ENCODE measurements around the gene CIAO2A. TPM values are rescaled to one million over a fixed set of nuclear protein-coding genes. Genes with fewer than 3 reads are reported as not detected.
A peak's percentile ranks its signal among the peaks of the same experiment; 100 is the strongest.

Gene CIAO2A
- total and polyA plus RNA-seq, 2 experiments from 2014 or later: 228 to 256 TPM

DNA sequence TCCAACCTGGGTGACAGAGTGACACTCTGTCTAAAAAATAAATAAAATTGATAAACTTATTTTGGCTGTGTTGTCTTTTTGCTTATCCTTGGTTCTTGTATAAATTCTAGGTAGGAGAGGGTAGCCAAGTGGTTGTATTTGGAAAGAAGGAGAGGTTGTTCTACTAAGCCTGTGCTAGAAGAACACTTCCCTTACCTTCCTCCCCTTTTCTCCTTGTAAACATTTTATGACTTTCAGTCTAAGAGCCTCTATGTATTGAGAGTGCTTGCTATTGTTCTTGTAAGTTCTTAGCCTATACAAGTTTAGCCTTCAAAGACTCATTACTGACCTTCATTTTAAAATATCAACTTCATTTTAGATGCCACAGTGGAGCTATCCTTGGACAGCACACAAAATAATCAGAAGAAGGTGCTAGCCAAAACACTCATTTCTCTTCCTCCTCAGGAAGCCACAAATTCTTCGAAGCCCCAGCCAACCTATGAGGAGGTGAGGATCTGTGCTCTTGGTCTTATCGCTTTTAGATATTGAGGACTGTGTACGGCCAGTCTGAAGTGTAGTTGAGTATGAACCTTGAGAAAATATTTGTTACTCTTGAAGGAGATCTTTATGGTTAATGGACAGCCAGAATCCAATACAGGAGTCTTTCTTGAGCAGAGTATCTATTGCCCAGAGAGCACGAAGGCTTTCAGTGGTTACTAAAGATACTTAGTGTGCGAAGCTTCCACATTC lies 24.3 kb upstream of the CIAO2A start:
- Histone ChIP-seq H2AFZ (no peak overlapping the region), H3K9me3 (ENCODE audit: low read depth) (no peaks in the 10 kb centered on the region), H4K20me1 (ENCODE audit: insufficient read depth, poor library complexity, severe bottlenecking) (no peaks in the 10 kb centered on the region), H3K4me3 (no peak overlapping the region), H3K4me1 (ENCODE audit: insufficient read depth) (peaks cover 6% of the 10 kb centered on the region), H3K27ac (peak overlapping the region; percentile 51), H3K27me3 (no peaks in the 10 kb centered on the region), H3K9me2 (replicated peaks; ENCODE audit: insufficient read depth) (no peaks in the 10 kb centered on the region), H3K4me2 (peak overlapping the region; percentile 28), H3K79me2 (peaks cover 45% of the 10 kb centered on the region), H3K36me3 (replicated peaks; ENCODE audit: insufficient read depth, low read depth) (no peaks in the 10 kb centered on the region)
- DNase-seq (ENCODE audit: low spot score): no peak
- WGBS (ENCODE audit: low lambda C conversion rate, missing lambda C conversion rate): 77% methylated on average over 5 of the region's 5 CpGs
- TF ChIP-seq CTCF (IDR thresholded peaks at IDR 0.05; ENCODE audit: poor library complexity) (no peak), EZH2phosphoT487 (IDR thresholded peaks at IDR 0.05; ENCODE audit: low read depth, severe bottlenecking, unreplicated experiment) (no peak), EZH2 (IDR thresholded peaks at IDR 0.05; ENCODE audit: borderline replicate concordance) (no peak)

DNA sequence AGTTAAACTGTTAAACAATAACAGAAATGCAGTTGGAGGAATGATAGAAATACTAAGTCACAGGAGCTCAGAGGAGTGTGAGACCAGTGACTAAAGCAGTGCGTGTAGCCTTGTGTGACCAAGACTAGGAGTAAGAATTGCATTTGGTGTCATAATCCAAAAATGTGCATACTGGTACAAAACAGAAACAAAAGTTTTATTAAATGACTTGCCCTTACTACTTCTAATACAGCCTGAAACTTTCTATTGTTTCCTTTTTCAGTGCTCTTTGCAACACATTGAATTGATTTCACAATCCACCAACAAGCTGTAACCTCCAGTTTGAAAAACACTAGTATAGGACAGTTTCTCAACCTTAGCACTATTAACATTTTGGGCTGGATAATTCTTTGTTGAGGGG lies 19.3 kb upstream of the CIAO2A start:
- H3K9me2 ChIP-seq (replicated peaks; ENCODE audit: insufficient read depth): no peaks in the 10 kb centered on the region
- no peaks in the 10 kb centered on the region for H3K9me3 ChIP-seq (ENCODE audit: low read depth)
- no peak for DNase-seq (ENCODE audit: low spot score)
- TF ChIP-seq EZH2 (IDR thresholded peaks at IDR 0.05; ENCODE audit: borderline replicate concordance): no peak
- H2AFZ ChIP-seq: no peak overlapping the region
- H3K4me3 ChIP-seq: no peak overlapping the region
- no peaks in the 10 kb centered on the region for H3K27me3 ChIP-seq
- H3K27ac ChIP-seq: peak overlapping the region; percentile 53
- 80% methylated on average over 1 of the region's 1 CpG for WGBS (ENCODE audit: low lambda C conversion rate, missing lambda C conversion rate)
- H3K36me3 ChIP-seq (replicated peaks; ENCODE audit: insufficient read depth, low read depth): no peaks in the 10 kb centered on the region
- peaks cover 31% of the 10 kb centered on the region for H3K4me1 ChIP-seq (ENCODE audit: insufficient read depth)
- H3K4me2 ChIP-seq: no peak overlapping the region
- peaks cover 16% of the 10 kb centered on the region for H4K20me1 ChIP-seq (ENCODE audit: insufficient read depth, poor library complexity, severe bottlenecking)
- H3K79me2 ChIP-seq: peaks cover 78% of the 10 kb centered on the region

GRCh38 chr15:64112073-64112772 lies 18.6 kb upstream of the CIAO2A start:
- Histone ChIP-seq H3K4me2 (peak overlapping the region; percentile 54), H3K9me3 (ENCODE audit: low read depth) (no peaks in the 10 kb centered on the region), H3K27me3 (no peaks in the 10 kb centered on the region), H3K4me3 (no peak overlapping the region), H4K20me1 (ENCODE audit: insufficient read depth, poor library complexity, severe bottlenecking) (peaks cover 16% of the 10 kb centered on the region), H3K4me1 (ENCODE audit: insufficient read depth) (peaks cover 31% of the 10 kb centered on the region), H3K36me3 (replicated peaks; ENCODE audit: insufficient read depth, low read depth) (no peaks in the 10 kb centered on the region), H3K27ac (peak overlapping the region; percentile 66), H3K9me2 (replicated peaks; ENCODE audit: insufficient read depth) (no peaks in the 10 kb centered on the region), H3K79me2 (peaks cover 85% of the 10 kb centered on the region), H2AFZ (no peak overlapping the region)
- TF ChIP-seq CTCF (IDR thresholded peaks at IDR 0.05; ENCODE audit: poor library complexity) (no peak), EZH2phosphoT487 (IDR thresholded peaks at IDR 0.05; ENCODE audit: low read depth, severe bottlenecking, unreplicated experiment) (no peak), EZH2 (IDR thresholded peaks at IDR 0.05; ENCODE audit: borderline replicate concordance) (no peak)
- DNase-seq (ENCODE audit: low spot score): peak; percentile 50
- 54% methylated on average over 4 of the region's 4 CpGs for WGBS (ENCODE audit: low lambda C conversion rate, missing lambda C conversion rate)

DNA sequence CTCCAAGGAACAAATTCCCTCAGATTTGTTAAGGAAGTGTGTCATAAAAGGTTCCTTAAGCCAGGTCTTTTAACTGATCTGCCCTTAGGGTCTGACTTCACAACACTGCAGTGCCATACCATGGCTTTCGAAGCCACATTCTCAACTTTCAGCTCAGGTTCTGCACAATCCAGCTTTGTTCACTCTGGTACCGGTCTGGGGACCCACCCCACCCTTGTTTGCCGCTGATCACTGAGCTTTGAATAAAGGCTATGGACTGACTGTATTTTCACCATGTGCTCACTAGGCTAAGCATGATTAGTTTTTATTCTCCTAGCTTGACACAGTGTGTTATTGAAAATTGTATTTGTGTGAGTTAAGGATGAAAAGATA lies 18.0 kb upstream of the CIAO2A start:
- Histone ChIP-seq H3K4me3 (no peak overlapping the region), H3K36me3 (replicated peaks; ENCODE audit: insufficient read depth, low read depth) (no peaks in the 10 kb centered on the region), H3K27ac (peak overlapping the region; percentile 66), H3K4me1 (ENCODE audit: insufficient read depth) (peaks cover 31% of the 10 kb centered on the region), H3K79me2 (peaks cover 86% of the 10 kb centered on the region), H2AFZ (no peak overlapping the region), H3K9me2 (replicated peaks; ENCODE audit: insufficient read depth) (no peaks in the 10 kb centered on the region), H3K9me3 (ENCODE audit: low read depth) (no peaks in the 10 kb centered on the region), H3K27me3 (no peaks in the 10 kb centered on the region), H3K4me2 (peak overlapping the region; percentile 54), H4K20me1 (ENCODE audit: insufficient read depth, poor library complexity, severe bottlenecking) (peaks cover 16% of the 10 kb centered on the region)
- no peak for DNase-seq (ENCODE audit: low spot score)
- WGBS (ENCODE audit: low lambda C conversion rate, missing lambda C conversion rate): 50% methylated on average over 3 of the region's 3 CpGs
- TF ChIP-seq CTCF (IDR thresholded peaks at IDR 0.05; ENCODE audit: poor library complexity): no peak
- no peak for TF ChIP-seq EZH2 (IDR thresholded peaks at IDR 0.05; ENCODE audit: borderline replicate concordance)
- TF ChIP-seq EZH2phosphoT487 (IDR thresholded peaks at IDR 0.05; ENCODE audit: low read depth, severe bottlenecking, unreplicated experiment): no peak
